ENCODE results near the gene LRRC28. TPM values are rescaled to one million over a fixed set of nuclear protein-coding genes. Genes with fewer than 3 reads are reported as not detected.

The LRRC28 gene
- polyA plus RNA-seq, 4 donors, result 33.3 to 38.9 (median 37.0) TPM

DNA sequence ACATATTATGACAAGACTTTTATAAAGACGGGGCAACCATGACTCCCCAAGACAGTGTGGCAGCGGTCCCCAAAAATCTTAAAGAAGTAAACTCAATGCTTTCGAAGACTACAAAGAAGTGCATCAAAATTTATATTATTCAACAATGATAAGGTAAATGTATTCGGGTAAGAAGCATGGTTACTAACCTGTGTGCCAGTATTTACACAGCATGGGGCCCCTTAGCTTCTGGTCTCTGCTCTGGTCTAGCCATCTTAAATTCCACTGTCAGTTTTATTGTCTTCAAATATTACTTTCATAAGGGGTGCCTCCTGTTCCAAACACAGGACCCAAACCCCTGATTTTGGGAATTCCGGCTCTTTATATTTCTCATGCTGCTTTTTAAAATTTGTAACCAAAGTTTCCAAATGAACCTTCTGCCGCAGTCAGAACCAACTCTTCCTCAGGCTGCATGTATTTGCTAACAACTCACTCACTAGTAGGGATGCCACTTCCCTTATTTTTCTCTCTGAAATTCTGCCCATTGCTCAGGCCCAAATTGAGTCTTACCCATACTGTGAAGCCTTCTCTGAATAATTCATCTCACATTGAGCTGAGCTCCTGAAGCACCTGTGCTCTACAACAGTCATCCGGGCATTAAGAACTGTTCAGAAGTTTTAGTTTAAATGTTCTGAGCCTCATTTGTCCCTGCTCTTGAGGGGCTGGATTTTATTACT is 3.1 kb upstream of the LRRC28 start:
- DNase-seq (ENCODE audit: low read depth in 4 of 4, low spot score in 2 of 4), result no peak

DNA sequence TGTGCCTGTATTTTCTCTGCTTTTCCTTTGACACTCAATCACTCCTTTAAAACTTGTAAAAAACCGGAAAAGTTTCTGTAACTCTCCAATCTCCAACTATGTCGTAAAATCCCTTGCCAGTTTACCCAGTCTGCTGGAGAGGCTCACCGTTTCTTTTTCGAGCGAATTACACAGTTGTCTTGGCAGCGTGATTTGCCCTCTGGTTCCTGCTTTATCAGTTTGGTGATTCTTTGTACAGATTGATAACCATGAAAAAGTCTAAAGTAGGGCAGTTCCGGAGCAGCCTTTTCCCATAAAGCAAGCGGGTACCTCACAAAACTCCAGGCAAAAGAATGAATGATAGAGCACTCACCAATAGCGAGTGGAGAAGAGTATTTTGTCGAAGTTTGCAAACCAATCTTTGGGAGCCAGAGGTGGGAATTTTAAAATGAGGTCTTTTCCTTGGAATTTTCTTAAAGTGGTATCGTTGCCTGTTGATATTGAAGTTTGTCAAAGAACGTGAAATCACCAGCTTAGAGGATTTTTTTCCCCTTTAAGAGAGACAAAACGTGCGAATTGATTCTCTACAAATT is 1.9 kb upstream of the LRRC28 start, which contains the start of gene TTC23:
TTC23 (minus strand) TSS at position 312 of the 572 bp plus-strand sequence. CDS start 20,869 bp downstream, outside the sequence.
- peak; percentile 63 to 87 (median 83) for DNase-seq (ENCODE audit: low read depth in 4 of 4, low spot score in 2 of 4)

DNA sequence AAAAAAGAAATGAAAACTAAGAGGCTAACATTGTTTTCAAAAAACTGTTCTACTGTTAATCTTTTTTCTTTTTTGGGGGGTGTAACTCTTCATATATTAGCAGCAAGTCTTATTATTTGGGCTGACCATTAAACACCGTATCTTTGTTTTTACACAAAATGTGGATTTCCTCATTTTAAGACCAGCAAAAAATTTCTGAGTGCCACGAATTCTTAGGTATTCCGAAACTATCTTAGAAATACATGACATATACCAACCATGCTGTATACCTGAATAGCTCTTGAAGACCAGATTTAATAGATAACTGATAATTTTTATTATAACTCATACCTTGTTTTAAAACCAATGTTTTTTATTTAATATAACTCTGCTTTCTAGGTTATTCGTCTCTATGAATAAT is 1.3 kb upstream of the LRRC28 start:
- no peak for DNase-seq (ENCODE audit: low read depth in 4 of 4, low spot score in 2 of 4)

DNA sequence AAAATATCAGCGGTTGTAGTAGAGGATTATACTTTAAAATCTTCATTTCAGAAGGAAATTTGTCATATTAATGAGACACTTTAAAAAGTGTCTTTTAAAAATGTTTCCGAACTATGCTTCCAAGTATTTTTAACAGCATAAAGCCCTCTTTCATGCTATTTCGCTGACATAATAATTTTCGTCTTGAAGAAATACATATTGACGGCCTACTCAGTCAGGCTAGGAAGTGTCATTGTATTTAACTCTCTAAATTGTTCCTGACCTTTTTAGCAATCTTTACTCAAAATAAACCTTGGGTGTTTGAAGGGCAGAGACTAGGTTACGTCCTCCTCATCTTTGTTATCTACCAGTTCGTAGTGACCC is 806 bp upstream of the LRRC28 start:
- no peak for DNase-seq (ENCODE audit: low read depth in 4 of 4, low spot score in 2 of 4)

DNA sequence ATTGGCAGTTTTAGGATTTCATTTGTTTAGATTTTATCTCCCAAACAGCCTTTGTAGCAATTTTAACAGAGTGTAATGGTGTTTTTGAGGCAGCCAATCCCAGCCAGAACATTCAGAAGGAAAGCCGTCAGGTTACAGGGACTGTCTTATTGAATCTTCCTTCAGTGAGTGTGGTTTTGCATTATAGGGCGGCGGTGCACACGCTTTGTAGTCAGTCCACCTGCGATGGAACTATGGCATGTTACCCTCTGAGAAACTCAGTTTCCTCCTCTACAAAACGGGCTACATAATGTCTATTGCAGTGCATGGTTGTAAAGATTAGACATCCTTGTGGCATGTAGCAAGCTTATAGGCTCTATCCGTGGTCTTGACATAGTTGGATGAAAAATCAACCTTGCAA is 1.0 kb downstream of the LRRC28 start:
- DNase-seq (ENCODE audit: low read depth in 4 of 4, low spot score in 2 of 4), result no peak

DNA sequence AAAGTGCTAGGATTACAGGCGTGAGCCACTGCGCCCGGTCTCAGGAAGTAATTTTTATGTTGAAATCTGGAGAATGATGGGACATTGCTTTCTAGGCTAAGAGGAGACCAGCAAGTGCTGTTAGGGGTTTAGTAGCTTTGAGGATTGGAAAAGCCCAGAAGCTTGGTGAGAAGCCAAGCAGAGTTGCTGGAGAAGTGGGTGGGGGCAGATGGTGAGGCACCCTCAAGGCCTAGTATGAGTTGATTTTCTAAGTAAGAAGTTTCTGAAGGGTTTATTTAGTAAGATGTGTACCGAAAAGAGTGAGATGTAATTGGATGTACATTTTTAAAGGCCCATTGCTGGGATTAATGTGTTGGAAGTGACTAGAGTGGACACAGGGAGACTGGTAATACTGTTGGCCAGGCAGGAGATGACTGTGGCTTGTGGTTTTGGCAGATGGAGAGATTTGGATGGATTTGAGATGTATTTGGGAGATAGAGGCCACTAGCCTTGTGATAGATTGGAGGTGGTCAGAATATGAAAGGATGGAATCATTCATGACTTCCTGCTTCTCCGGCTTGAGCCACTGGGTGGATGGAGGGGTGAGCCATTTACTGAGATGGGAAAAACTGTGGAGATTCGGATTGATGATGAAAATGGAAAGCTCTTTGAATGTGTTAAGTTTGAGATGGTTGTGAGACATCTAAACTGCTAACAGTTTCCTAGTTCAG is 2.3 kb downstream of the LRRC28 start:
- no peak for DNase-seq (ENCODE audit: low read depth in 4 of 4, low spot score in 2 of 4)

DNA sequence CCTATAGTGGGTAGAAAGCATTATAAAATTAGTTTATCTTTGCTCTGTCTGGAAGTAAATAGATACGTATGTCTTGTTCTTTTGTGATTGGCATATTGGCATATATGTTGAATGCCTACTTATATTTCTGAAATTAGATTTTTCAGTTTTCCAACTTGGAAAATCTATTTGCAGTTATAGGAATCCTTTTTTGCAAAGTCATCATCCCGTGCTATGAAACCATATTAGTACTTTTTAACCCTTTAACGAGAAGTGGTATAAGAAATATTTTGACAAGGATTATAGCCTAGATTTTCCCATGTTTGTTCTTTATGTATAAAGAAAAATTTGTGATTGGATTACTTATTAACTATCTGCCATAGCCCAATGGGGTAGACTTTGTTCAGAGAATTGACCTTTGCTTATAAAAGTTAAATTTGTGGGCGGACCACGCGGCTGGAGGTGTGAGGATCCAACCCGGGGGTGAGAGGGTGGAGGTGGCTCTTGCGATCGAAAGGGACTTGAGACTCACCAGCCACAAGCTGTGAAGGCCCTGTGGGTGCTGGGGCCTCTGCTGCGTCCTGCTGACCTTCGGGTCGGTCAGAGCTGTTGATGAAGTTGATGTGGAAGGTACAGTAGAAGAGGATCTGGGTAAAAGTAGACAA is 5.9 kb downstream of the LRRC28 start:
- DNase-seq (ENCODE audit: low read depth in 4 of 4, low spot score in 2 of 4), result no peak

DNA sequence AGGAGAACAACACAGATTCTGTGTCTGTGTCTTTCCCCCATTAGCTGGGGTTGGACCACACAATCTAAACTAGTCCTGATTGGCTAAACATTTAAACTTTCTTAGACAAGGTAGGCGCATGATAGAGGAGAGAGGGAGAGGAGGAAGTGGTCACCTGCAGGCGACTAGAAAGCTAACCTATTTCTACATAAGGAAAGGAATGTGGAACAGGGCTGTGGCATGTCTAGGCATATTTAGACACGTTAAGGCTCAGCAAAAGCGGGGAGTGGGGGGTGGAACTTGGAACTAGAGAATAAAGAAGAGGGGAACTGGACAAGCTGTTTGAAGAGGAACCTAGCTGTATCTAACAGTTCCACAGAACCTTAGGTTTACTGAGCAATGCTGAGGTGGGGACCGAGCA is 12.8 kb downstream of the LRRC28 start:
- DNase-seq (ENCODE audit: low read depth in 4 of 4, low spot score in 2 of 4), result no peak

DNA sequence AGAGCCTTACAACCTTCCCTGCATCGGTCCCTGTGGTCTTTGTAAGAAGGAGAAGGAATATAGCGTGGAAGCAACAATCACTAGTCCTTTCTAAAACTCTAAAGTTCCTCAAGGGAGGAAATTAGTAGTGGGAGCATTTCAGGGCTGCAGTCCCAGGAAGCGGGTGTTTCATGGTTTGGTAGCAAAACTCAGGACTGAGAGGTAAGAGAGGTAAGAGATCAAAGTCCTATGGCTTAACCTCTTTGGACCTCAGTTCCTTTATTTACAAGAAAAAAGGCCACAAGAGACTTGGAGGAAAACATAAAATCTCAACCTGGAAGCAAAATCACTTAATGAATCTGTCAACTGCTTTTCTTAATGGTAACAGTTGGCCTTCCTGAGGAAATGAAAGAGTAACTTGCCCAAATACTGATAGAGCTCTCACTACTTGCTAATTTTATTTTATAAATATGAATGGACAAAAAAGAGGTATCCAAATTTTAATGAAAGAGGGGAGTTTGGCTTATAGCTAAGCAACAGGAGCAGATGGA is 14.3 kb downstream of the LRRC28 start:
- no peak for DNase-seq (ENCODE audit: low read depth in 4 of 4, low spot score in 2 of 4)

DNA sequence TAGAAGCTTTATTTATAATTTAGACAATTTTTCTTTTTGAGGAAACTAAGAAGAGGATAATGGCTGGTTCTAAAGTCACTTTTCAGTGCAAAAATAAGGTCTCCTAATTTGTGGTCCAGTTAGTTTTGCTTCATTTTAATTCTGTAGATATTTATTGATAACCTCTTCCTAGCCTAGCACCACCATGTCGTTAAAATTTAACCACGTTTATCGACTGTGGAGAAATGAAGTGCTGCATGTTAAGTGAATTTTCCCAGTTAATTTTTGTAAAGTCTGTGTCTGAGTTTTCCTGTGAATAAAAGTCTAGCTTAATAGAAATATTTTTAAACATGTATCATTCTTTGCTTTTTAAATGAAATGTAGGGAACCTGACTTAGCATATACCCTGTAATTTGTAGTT is 16.7 kb downstream of the LRRC28 start:
- no peak for DNase-seq (ENCODE audit: low read depth in 4 of 4, low spot score in 2 of 4)

DNA sequence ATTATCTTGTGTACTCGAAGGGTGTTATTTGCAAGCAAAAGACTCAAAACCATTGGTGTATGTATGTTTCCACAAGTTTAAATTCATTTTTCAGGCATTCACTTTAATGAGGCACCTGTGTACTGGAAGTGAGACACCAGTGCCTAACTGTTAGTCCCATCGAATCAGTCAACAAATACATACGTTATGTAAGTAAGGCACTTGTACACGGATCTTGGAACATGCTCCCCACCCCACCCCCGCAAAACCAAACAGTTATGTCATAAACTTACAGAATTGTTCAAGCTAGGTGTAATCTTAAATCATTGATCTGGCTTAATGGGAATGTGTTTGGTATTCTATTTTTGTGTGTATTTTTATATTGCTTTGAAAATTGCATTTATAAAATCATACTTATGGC is 17.1 kb downstream of the LRRC28 start:
- DNase-seq (ENCODE audit: low read depth in 4 of 4, low spot score in 2 of 4), result no peak

DNA sequence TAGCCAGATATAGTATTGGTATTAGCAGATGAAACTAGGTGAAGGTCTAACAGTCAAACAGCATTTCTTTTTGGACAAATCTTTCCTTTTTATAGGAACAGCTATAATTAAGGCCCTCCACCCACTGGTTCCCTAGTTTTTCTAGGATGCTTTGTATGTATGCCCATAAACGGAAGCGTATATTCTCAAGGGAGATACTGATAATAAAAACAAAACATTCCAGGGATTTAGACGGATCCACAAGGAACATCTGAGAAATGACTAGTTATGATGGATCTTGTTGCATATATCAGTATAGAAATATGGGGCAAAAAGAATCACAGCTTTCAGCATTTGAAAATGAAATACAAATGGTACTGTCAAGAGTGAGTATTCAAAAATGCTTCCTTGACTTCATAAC is 22.5 kb downstream of the LRRC28 start:
- no peak for DNase-seq (ENCODE audit: low read depth in 4 of 4, low spot score in 2 of 4)

DNA sequence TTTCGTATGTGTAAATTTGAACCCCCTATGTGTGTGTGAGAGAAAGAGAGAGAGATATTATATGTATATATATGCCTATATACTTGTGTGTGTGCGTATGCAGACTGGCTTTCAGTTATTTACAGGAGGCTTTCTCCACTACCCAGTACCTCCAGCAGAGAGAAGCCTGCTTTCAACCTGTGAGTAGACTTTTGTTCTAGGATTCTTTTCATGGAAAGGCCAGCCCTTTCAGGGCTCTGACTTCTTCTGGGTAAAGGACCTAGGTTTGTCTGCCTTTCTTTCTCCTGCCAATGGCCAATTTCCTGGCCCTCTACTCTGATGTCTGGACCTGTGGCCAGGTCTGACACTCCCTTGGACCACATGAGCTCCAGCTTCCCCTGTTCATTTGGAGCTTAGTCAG is 23.8 kb downstream of the LRRC28 start:
- no peak for DNase-seq (ENCODE audit: low read depth in 4 of 4, low spot score in 2 of 4)

DNA sequence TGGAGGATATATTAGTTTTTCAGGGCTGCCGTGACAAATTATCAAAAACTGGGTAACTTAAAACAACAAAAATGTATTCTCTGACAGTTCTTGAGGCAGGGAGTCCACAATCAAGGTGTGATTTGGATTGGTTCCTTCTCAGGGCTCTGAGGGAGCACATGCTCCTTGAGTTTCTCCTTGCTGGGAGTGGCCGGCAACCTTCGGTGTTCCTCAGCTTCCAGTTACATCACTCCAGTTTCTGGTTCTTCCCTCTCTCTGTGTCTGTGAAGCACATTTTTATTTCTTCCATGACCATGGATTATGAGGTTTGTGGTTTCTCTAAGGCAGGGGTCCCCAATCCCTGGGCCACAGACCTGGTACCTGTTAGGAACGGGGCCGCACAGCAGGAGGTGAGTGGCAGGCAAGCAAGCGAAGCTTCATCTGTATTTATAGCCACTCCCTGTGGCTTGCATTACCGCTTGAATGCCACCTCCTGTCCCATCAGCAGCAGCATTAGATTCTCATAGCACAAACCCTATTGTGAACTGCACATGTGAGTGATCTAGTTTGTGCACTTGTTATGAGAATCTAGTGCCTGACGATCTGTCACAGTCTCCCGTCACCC is 24.3 kb downstream of the LRRC28 start:
- no peak for DNase-seq (ENCODE audit: low read depth in 4 of 4, low spot score in 2 of 4)

DNA sequence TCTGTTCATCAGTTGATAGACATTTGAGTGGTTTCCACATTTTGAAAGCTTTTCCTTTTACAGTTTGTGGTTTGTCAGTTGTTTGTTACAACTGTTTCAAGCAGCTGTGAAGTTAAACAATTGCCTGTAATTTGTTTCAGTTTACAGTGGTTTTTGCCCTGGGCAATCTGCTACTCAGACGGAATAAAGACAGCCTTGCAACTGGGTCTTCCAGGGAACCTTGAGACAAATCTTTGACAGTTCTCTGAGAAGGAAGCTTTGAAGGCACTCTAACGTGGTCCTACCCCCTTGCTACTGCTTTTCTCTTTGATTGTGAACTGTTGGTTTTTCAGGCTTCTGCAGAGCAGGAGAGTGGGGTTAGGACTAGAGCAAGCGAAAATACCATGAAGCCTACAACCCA is 28.0 kb downstream of the LRRC28 start:
- no peak for DNase-seq (ENCODE audit: low read depth in 4 of 4, low spot score in 2 of 4)

DNA sequence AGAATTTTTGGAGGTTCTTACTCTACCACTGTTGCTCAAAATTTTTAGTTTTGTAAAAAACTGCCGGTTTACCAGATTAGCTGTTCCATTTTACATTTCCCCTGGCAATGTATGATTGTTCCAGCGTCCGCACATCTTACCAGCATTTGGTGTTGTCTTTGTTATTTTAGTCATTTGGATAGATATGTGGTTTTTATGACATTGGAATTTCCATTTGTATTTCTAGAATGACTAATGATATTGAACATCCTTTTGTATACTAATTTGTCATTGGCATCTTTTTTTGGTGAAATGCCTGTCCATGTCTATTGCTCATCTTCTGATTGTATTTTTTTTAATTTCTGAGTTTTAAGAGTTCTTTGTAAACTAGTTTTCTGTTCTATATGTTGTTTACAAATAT is 28.5 kb downstream of the LRRC28 start:
- DNase-seq (ENCODE audit: low read depth in 4 of 4, low spot score in 2 of 4), result no peak

DNA sequence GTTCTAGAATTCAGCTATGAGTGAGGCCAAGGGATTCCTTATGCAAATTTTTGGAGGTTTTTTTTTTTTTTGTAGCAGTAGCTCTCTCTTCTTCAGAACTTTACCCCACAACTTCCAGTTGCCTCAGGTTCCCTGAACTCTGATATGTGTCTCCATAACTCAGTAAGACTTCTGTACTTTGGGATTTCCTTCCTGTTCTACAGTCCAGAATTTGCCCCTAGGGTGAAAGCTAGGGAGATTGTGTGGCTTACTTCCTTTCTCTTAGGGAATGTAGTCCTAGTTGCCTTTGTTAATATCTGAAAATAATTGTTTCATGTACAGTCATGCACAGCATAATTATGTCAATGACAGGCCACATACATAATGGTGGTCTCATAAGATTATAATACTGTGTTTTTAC is 30.8 kb downstream of the LRRC28 start:
- DNase-seq (ENCODE audit: low read depth in 4 of 4, low spot score in 2 of 4), result no peak

DNA sequence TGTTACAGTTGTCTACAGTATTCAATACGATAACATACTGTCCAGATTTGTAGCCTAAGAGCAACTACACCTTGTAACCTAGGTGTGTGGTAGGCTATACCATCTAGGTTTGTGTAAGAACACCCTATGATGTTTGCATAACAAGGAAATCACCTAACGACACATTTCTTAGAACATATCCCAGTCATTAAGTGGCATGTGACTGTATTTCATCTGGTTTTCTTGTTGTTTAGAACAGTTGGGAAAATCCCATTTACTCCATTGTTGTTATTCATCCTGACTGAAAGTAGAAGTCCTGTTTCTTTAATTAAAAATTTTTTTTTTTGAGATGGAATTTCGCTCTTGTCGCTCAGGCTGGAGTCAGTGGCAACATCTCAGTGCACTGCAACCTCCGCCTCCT is 31.3 kb downstream of the LRRC28 start:
- no peak for DNase-seq (ENCODE audit: low read depth in 4 of 4, low spot score in 2 of 4)

DNA sequence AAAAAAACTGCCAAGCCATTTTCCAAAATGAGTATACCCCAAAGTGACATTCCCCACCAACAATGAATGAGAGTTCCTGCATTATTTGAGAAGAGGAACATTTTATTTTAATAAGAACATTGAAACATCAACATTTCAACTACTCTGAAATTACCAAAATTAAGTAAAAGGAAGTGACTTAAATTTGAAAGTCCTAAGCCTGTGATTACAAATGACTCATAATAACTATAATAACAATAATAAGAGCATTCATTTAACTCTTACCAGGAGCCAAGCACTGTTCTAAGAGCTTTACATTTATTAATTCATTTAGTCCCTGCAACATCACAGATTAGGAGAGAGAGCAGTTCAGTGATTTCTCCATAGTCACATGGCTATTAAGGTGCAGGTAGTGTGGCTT is 32.4 kb downstream of the LRRC28 start:
- no peak for DNase-seq (ENCODE audit: low read depth in 4 of 4, low spot score in 2 of 4)

DNA sequence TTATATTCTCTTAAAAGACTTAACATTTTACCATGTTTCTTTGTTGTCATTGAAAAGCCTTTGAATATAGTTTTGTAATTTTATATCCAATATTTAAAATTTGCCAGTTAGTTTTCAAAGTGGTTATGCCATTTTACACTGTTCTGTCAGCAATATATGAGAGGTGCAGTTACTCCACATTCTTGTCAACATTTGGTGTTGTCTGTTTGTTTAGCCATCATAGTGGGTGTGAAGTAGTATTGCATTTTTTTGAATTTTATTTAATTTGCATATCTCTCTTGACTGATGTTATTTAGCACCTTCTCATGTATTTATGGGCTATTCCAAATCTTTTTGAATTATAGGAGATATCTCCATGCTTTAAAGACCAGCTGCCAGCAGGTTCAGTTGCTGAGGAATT is 40.4 kb downstream of the LRRC28 start:
- DNase-seq (ENCODE audit: low read depth in 4 of 4, low spot score in 2 of 4), result no peak

DNA sequence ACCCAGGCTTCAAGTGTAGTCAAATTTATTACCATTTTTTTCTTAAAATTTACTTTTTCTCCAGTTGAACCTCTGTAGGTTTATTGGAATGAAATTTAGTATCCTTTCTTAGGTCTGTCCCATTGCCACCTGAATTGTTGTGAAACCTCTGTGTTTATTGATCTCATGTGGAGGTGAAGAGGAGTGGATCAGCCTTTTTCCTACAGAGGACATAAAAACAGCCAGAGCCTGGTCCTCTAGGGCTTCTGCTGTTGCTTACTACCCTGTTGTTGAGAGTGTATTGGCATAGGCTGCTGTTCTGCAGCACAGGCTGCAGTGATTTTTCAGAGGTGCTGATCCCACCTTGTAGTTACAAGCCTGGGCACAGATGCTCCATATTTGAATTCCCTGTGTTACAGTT is 44.6 kb downstream of the LRRC28 start:
- DNase-seq (ENCODE audit: low read depth in 4 of 4, low spot score in 2 of 4), result no peak

Measured in left renal cortex interstitium (tissue), 4 donors.